Caco-2 (cell line): ENCODE data around the gene LMO2. TPM values are rescaled to one million over a fixed set of nuclear protein-coding genes. Genes with fewer than 3 reads are reported as not detected.

ENCODE experiments used
- BruUV-seq: library from RNA; stranded (reverse); fragments of 400-500 nt; replicated peaks from 2 replicates; lab custom pipeline; 2021; lab: Mats Ljungman, UMichigan
- CTCF ChIA-PET: fragments of 300-600 bp; sonication (Branson Sonifier 250); formaldehyde crosslinking; loops from one replicate; lab custom pipeline; 2022; ENCODE audit warnings: antibody characterized with exemption; lab: Charles Lee
- POLR2A ChIA-PET: fragments of 300-600 bp; sonication (Branson Sonifier 250); formaldehyde crosslinking; loops from one replicate; lab custom pipeline; 2022; ENCODE audit warnings: antibody characterized with exemption; lab: Charles Lee
- DNase-seq, 2 experiments: peaks; one replicate each; pipeline versions ENCODE4 v3.0.0 to v3.0.0-alpha.2; 2020 to 2022
- H3K27me3 ChIP-seq: replicated peaks from 2 replicates; pipeline ENCODE4 v1.6.0; 2011; ENCODE audit warnings: low read length; ENCODE audit not compliant: control insufficient read depth, insufficient read depth
- H3K36me3 ChIP-seq: 2 replicates; pipeline ENCODE4 v1.5.1; 2011; ENCODE audit warnings: low read length; ENCODE audit not compliant: control insufficient read depth, insufficient read depth
- H3K4me1 ChIP-seq: fragments of 250-450 bp; sonication (Bioruptor Pico); 2 replicates; pipeline ENCODE4 v1.5.1; 2020; ENCODE audit warnings: mild to moderate bottlenecking
- H3K4me3 ChIP-seq: 2 replicates; pipeline ENCODE4 v1.5.1; 2011; ENCODE audit warnings: low read depth, mild to moderate bottlenecking, control low read depth, low read length
- H3K9me3 ChIP-seq: fragments of 250-450 bp; sonication (Bioruptor Pico); 2 replicates; pipeline ENCODE4 v1.5.1; 2020; ENCODE audit warnings: mild to moderate bottlenecking, moderate library complexity
- H3K27ac Mint-ChIP-seq: one replicate; pipeline ENCODE4 v1.8.0; 2022; ENCODE audit warnings: mixed read lengths; ENCODE audit not compliant: unreplicated experiment
- H3K27me3 Mint-ChIP-seq: one replicate; pipeline ENCODE4 v1.8.0; 2022; ENCODE audit warnings: mixed read lengths; ENCODE audit not compliant: insufficient read depth, unreplicated experiment
- H3K36me3 Mint-ChIP-seq: one replicate; pipeline ENCODE4 v1.8.0; 2022; ENCODE audit warnings: mild to moderate bottlenecking, mixed read lengths; ENCODE audit not compliant: insufficient read depth, unreplicated experiment
- H3K4me1 Mint-ChIP-seq: one replicate; pipeline ENCODE4 v1.8.0; 2022; ENCODE audit warnings: low read depth, mixed read lengths; ENCODE audit not compliant: unreplicated experiment
- H3K4me3 Mint-ChIP-seq: one replicate; pipeline ENCODE4 v1.8.0; 2022; ENCODE audit warnings: mild to moderate bottlenecking, moderate library complexity, mixed read lengths; ENCODE audit not compliant: unreplicated experiment
- H3K9me3 Mint-ChIP-seq: one replicate; pipeline ENCODE4 v1.8.0; 2022; ENCODE audit warnings: mixed read lengths; ENCODE audit not compliant: unreplicated experiment
- CTCF ChIP-seq, 2 experiments: fragments of 200-600 bp in 1 of 2; IDR thresholded peaks; 1 replicate in 1 of 2; 2 replicates in 1 of 2; pipeline versions ENCODE4 v1.5.1 to v1.8.0; 2011 to 2022; ENCODE audit warnings: antibody characterized with exemption in 1 of 2, control low read depth in 1 of 2, inconsistent platforms in 1 of 2, low read depth in 1 of 2, low read length in 1 of 2, mild to moderate bottlenecking in 1 of 2, moderate library complexity in 1 of 2; ENCODE audit not compliant: insufficient read depth in 1 of 2, severe bottlenecking in 1 of 2, unreplicated experiment in 1 of 2
- intact Hi-C: fragments of 100-400 bp; cut with micrococcal nuclease; formaldehyde crosslinking; loops from one replicate; pipeline ENCODE4 v1.10.0; 2022; ENCODE audit not compliant: unreplicated experiment
- total RNA-seq: library from RNA; stranded (reverse); gene quantifications from 2 replicates; pipeline ENCODE4 v1.2.3, GENCODE V29; 2022

The LMO2 gene
- total RNA-seq, 1 experiment from 2014 or later = 0.29 TPM

- Mint-ChIP-seq H3K9me3 (no peaks in the 10 kb centered on the region), H3K36me3 (no peaks in the 10 kb centered on the region), H3K4me3 (no peak overlapping the region), H3K4me1 (no peaks in the 10 kb centered on the region), H3K27me3 (peaks cover 14% of the 10 kb centered on the region), H3K27ac (no peak overlapping the region)
- ChIA-PET POLR2A (no interaction called here), CTCF (no interaction called here)
- no peaks in the 10 kb centered on the region for H3K36me3 ChIP-seq
- no peaks in the 10 kb centered on the region for H3K4me1 ChIP-seq
- no peak for TF ChIP-seq CTCF (IDR thresholded peaks at IDR 0.05; ENCODE audit: insufficient read depth in 1 of 2, low read depth in 1 of 2, low read length in 1 of 2, severe bottlenecking in 1 of 2, unreplicated experiment in 1 of 2)
- H3K27me3 ChIP-seq = peaks cover 1% of the 10 kb centered on the region; the same call in 1 of the 2 replicates
- H3K9me3 ChIP-seq = no peaks in the 10 kb centered on the region
- no peak for DNase-seq
- H3K4me3 ChIP-seq = no peak overlapping the region
- BruUV-seq = no TSS peak
- intact Hi-C loops = no loop called here
Measured at GRCh38 chr11:33906484-33907186, 14.8 kb upstream of the LMO2 start.

- no peaks in the 10 kb centered on the region for H3K4me1 ChIP-seq
- intact Hi-C loops = no loop called here
- Mint-ChIP-seq H3K36me3 (no peaks in the 10 kb centered on the region), H3K4me3 (no peak overlapping the region), H3K9me3 (no peaks in the 10 kb centered on the region), H3K27ac (no peak overlapping the region), H3K27me3 (peaks cover 17% of the 10 kb centered on the region), H3K4me1 (no peaks in the 10 kb centered on the region)
- no peak overlapping the region for H3K4me3 ChIP-seq
- POLR2A ChIA-PET = no interaction called here
- TF ChIP-seq CTCF (IDR thresholded peaks at IDR 0.05; ENCODE audit: insufficient read depth in 1 of 2, low read depth in 1 of 2, low read length in 1 of 2, severe bottlenecking in 1 of 2, unreplicated experiment in 1 of 2) = no peak
- BruUV-seq = no TSS peak
- no peaks in the 10 kb centered on the region for H3K9me3 ChIP-seq
- no peak for DNase-seq
- H3K27me3 ChIP-seq = peaks cover 1% of the 10 kb centered on the region; the same call in 1 of the 2 replicates
- CTCF ChIA-PET = no interaction called here
- no peaks in the 10 kb centered on the region for H3K36me3 ChIP-seq
Measured at GRCh38 chr11:33904102-33904501, 12.2 kb upstream of the LMO2 start.

- no TSS peak for BruUV-seq
- H3K36me3 Mint-ChIP-seq = no peaks in the 10 kb centered on the region
- DNase-seq = no peak
- H3K9me3 ChIP-seq = no peaks in the 10 kb centered on the region
- H3K4me1 ChIP-seq = no peaks in the 10 kb centered on the region
- no peaks in the 10 kb centered on the region for H3K4me1 Mint-ChIP-seq
- H3K27me3 Mint-ChIP-seq = peaks cover 17% of the 10 kb centered on the region
- no peaks in the 10 kb centered on the region for H3K9me3 Mint-ChIP-seq
- POLR2A ChIA-PET = no interaction called here
- CTCF ChIA-PET = no interaction called here
- no peak overlapping the region for H3K27ac Mint-ChIP-seq
- peaks cover 1% of the 10 kb centered on the region; the same call in 1 of the 2 replicates for H3K27me3 ChIP-seq
- no peaks in the 10 kb centered on the region for H3K36me3 ChIP-seq
- no peak overlapping the region for H3K4me3 ChIP-seq
- no peak overlapping the region for H3K4me3 Mint-ChIP-seq
- no peak for TF ChIP-seq CTCF (IDR thresholded peaks at IDR 0.05; ENCODE audit: insufficient read depth in 1 of 2, low read depth in 1 of 2, low read length in 1 of 2, severe bottlenecking in 1 of 2, unreplicated experiment in 1 of 2)
- intact Hi-C loops = no loop called here
Measured at GRCh38 chr11:33900159-33900840, 8.4 kb upstream of the LMO2 start.
